ENCODE measurements around the gene WDR86.

WDR86 gene

DNA sequence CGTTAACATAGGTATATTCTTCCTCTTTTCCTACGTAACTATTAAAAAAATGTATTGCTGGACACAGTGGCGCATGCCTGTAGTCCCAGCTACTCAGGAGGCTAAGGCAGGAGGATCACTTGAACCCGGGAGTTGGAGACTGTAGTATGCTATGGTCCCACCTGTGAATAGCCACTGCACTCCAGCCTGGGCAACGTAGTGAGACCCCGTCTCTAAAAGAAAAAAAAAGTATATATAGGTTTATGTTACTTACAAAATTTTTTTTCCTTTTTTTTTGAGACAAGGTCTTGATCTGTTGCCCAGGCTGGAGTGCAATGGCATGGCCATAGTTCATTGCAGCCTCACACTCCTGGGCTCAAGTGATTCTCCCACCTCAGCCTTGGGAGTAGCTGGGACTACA, 62.6 kb downstream of the WDR86 start:
- no peak overlapping the region for H3K4me3 ChIP-seq
- no peak overlapping the region for H3K9ac ChIP-seq (ENCODE audit: insufficient read length)
- TF ChIP-seq EZH2 (IDR thresholded peaks at IDR 0.05) (no peak), FOXP2 (optimal IDR thresholded peaks at IDR 0.05; ENCODE audit: control extremely low read depth, extremely low read length, insufficient read depth) (no peak), POLR2AphosphoS5 (IDR thresholded peaks at IDR 0.05; ENCODE audit: borderline replicate concordance, low read depth, low read length) (no peak)
- no peak overlapping the region for H3K27ac ChIP-seq
- DNase-seq (ENCODE audit: low read depth, low spot score) = no peak
- H3K9me3 ChIP-seq (ENCODE audit: low read depth, low read length) = no peaks in the 10 kb centered on the region
- peaks cover 31% of the 10 kb centered on the region for H3K36me3 ChIP-seq (ENCODE audit: insufficient read depth, low read length)

- no peak for DNase-seq (ENCODE audit: low read depth, low spot score)
- TF ChIP-seq POLR2AphosphoS5 (IDR thresholded peaks at IDR 0.05; ENCODE audit: borderline replicate concordance, low read depth, low read length) (no peak), FOXP2 (optimal IDR thresholded peaks at IDR 0.05; ENCODE audit: control extremely low read depth, extremely low read length, insufficient read depth) (no peak), EZH2 (IDR thresholded peaks at IDR 0.05) (no peak)
- H3K9me3 ChIP-seq (ENCODE audit: low read depth, low read length) = no peaks in the 10 kb centered on the region
- H3K4me3 ChIP-seq = no peak overlapping the region
- H3K36me3 ChIP-seq (ENCODE audit: insufficient read depth, low read length) = peaks cover 31% of the 10 kb centered on the region
- H3K27ac ChIP-seq = no peak overlapping the region
- no peak overlapping the region for H3K9ac ChIP-seq (ENCODE audit: insufficient read length)
Measured at GRCh38 chr7:151346470-151346769, 63.4 kb downstream of the WDR86 start.

DNA sequence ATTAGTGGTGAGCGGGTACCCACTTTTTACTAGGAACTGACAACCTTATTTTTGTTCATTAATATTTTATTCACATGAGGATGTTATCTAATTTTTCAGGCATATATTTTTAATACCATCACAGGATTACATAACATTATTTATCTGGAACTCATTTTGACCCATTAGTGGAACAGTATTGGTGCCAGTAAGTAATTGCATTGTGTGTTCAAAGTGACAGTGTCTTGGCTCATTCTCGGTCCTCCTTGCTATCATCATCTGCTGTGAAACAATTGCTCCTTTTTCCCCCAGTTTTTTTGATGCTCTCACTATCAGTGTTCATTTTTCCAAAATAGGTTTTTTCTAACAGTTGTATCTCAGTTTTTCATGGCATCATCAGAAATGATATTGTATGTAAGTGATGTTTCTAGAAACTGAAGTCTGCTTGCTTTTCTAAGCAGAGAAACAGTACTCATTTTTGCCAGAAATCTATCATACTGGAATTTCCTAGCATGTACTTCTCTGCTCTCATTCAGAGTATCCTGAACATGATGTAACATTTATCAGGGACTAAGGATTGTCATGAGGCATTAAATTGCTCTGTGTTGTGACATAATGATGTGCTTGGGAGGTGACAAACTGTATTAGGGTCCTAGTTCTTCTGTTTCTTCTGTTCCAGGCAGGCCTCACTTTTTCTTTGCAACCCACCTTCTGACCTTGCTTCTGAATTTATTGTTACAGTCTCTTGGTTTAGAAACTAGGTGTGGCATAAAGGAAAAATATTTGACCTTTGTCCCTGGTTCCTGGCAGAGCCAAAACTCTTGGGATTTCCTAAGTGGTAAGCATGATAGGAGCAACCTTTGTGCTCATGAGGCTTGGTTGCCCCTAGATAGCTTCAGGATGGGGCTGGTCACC, 64.0 kb downstream of the WDR86 start:
- H3K9me3 ChIP-seq (ENCODE audit: low read depth, low read length) = no peaks in the 10 kb centered on the region
- H3K9ac ChIP-seq (ENCODE audit: insufficient read length) = no peak overlapping the region
- no peak overlapping the region for H3K4me3 ChIP-seq
- no peak overlapping the region for H3K27ac ChIP-seq
- TF ChIP-seq POLR2AphosphoS5 (IDR thresholded peaks at IDR 0.05; ENCODE audit: borderline replicate concordance, low read depth, low read length) (no peak), EZH2 (IDR thresholded peaks at IDR 0.05) (no peak), FOXP2 (optimal IDR thresholded peaks at IDR 0.05; ENCODE audit: control extremely low read depth, extremely low read length, insufficient read depth) (no peak)
- H3K36me3 ChIP-seq (ENCODE audit: insufficient read depth, low read length) = peaks cover 28% of the 10 kb centered on the region
- no peak for DNase-seq (ENCODE audit: low read depth, low spot score)

DNA sequence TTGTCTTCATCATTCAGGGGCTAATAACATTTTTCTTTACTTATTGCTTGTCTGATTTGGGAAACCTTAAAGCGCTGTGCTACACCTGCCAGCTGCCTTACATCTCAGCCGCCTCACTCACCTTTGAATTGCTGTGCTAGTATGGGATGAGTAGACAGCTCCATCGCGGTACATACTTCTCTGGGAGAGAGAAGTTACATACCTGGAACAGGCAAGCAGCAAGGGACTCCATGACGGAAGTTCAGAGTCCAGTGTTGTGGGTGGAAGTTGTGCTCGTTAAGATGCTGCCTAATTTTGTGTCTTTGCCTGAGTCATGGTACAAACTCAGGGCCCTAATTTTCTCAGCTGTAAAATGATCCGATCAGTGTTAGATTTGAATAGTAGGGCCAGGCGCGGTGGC, 66.3 kb downstream of the WDR86 start:
- DNase-seq (ENCODE audit: low read depth, low spot score) = no peak
- H3K36me3 ChIP-seq (ENCODE audit: insufficient read depth, low read length) = peaks cover 19% of the 10 kb centered on the region
- H3K9me3 ChIP-seq (ENCODE audit: low read depth, low read length) = no peaks in the 10 kb centered on the region
- no peak overlapping the region for H3K27ac ChIP-seq
- no peak overlapping the region for H3K9ac ChIP-seq (ENCODE audit: insufficient read length)
- no peak for TF ChIP-seq FOXP2 (optimal IDR thresholded peaks at IDR 0.05; ENCODE audit: control extremely low read depth, extremely low read length, insufficient read depth)
- no peak for TF ChIP-seq EZH2 (IDR thresholded peaks at IDR 0.05)
- no peak for TF ChIP-seq POLR2AphosphoS5 (IDR thresholded peaks at IDR 0.05; ENCODE audit: borderline replicate concordance, low read depth, low read length)
- no peak overlapping the region for H3K4me3 ChIP-seq

GRCh38 chr7:151342811-151343210, 67.0 kb downstream of the WDR86 start:
- no peak overlapping the region for H3K27ac ChIP-seq
- TF ChIP-seq EZH2 (IDR thresholded peaks at IDR 0.05) = no peak
- no peak for TF ChIP-seq POLR2AphosphoS5 (IDR thresholded peaks at IDR 0.05; ENCODE audit: borderline replicate concordance, low read depth, low read length)
- no peak for TF ChIP-seq FOXP2 (optimal IDR thresholded peaks at IDR 0.05; ENCODE audit: control extremely low read depth, extremely low read length, insufficient read depth)
- no peaks in the 10 kb centered on the region for H3K9me3 ChIP-seq (ENCODE audit: low read depth, low read length)
- peak overlapping the region; percentile 90 for H3K9ac ChIP-seq (ENCODE audit: insufficient read length)
- H3K4me3 ChIP-seq = peak overlapping the region; percentile 93
- DNase-seq (ENCODE audit: low read depth, low spot score) = no peak
- peaks cover 19% of the 10 kb centered on the region for H3K36me3 ChIP-seq (ENCODE audit: insufficient read depth, low read length)

GRCh38 chr7:151342102-151342646, 67.7 kb downstream of the WDR86 start:
- Histone ChIP-seq H3K27ac (no peak overlapping the region), H3K36me3 (ENCODE audit: insufficient read depth, low read length) (peaks cover 16% of the 10 kb centered on the region), H3K9ac (ENCODE audit: insufficient read length) (peak overlapping the region; percentile 90), H3K4me3 (peak overlapping the region; percentile 93), H3K9me3 (ENCODE audit: low read depth, low read length) (no peaks in the 10 kb centered on the region)
- no peak for DNase-seq (ENCODE audit: low read depth, low spot score)
- TF ChIP-seq FOXP2 (optimal IDR thresholded peaks at IDR 0.05; ENCODE audit: control extremely low read depth, extremely low read length, insufficient read depth) (no peak), POLR2AphosphoS5 (IDR thresholded peaks at IDR 0.05; ENCODE audit: borderline replicate concordance, low read depth, low read length) (no peak), EZH2 (IDR thresholded peaks at IDR 0.05) (no peak)

GRCh38 chr7:151341357-151342101, 68.3 kb downstream of the WDR86 start, which contains the start of gene NUB1:
NUB1 (plus strand) TSS chr7:151341812; CDS start chr7:151345350, 3,538 bp downstream.
- TF ChIP-seq POLR2AphosphoS5 (IDR thresholded peaks at IDR 0.05; ENCODE audit: borderline replicate concordance, low read depth, low read length) (peak; percentile 67; the same call in 1 of the 2 replicates), FOXP2 (optimal IDR thresholded peaks at IDR 0.05; ENCODE audit: control extremely low read depth, extremely low read length, insufficient read depth) (no peak)
- H3K27ac ChIP-seq = no peak within 1 kb of the TSS

GRCh38 chr7:151340794-151341356, 69.0 kb downstream of the WDR86 start:
- Histone ChIP-seq H3K9me3 (ENCODE audit: low read depth, low read length) (no peaks in the 10 kb centered on the region), H3K4me3 (peak overlapping the region; percentile 93), H3K27ac (no peak overlapping the region), H3K36me3 (ENCODE audit: insufficient read depth, low read length) (peaks cover 8% of the 10 kb centered on the region), H3K9ac (ENCODE audit: insufficient read length) (no peak overlapping the region)
- no peak for DNase-seq (ENCODE audit: low read depth, low spot score)
- TF ChIP-seq EZH2 (IDR thresholded peaks at IDR 0.05) (no peak), FOXP2 (optimal IDR thresholded peaks at IDR 0.05; ENCODE audit: control extremely low read depth, extremely low read length, insufficient read depth) (no peak), POLR2AphosphoS5 (IDR thresholded peaks at IDR 0.05; ENCODE audit: borderline replicate concordance, low read depth, low read length) (no peak)

More at GRCh38 chr7:151341357-151342101, 68.3 kb downstream of the WDR86 start, which contains the start of gene NUB1:
- Histone ChIP-seq H3K4me3 (peak within 1 kb of the TSS; percentile 93), H3K9me3 (ENCODE audit: low read depth, low read length) (no peaks in the 10 kb centered on the region), H3K36me3 (ENCODE audit: insufficient read depth, low read length) (peaks cover 15% of the 10 kb centered on the region), H3K9ac (ENCODE audit: insufficient read length) (peak within 1 kb of the TSS; percentile 90)
- DNase-seq (ENCODE audit: low read depth, low spot score) = no peak

Data from SK-N-MC (cell line).